Measurements from ENCODE around the gene NRXN3. TPM values are rescaled to one million over a fixed set of nuclear protein-coding genes. Genes with fewer than 3 reads are reported as not detected.

Gene NRXN3
- total RNA-seq, 1 experiment from 2014 or later, result not detected

DNA sequence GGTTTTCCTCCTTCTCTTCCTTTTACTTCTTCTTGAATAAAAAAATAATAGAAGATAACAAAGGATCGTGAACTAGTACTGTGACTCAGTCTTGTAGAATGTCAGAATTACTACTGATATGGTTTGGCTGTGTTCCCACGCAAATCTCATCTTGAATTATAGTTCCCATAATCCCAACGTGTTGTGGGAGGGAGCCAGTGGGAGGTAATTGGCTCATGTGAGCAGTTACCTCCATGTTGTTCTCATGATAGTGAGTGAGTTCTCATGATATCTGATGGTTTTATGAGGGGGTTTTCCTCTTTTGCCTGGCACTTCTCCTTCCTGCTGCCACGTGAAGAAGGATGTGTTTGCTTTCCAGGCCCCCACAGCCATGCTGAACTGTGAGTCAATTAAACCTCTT, 1491.6 kb downstream of the NRXN3 start:
- ChIA-PET POLR2A (no interaction called here), CTCF (no interaction called here)
- no peaks in the 10 kb centered on the region for H3K36me3 ChIP-seq (ENCODE audit: control insufficient read depth, insufficient read depth, low read length)
- no peaks in the 10 kb centered on the region for H3K9me3 ChIP-seq (ENCODE audit: control insufficient read depth, insufficient read depth, low read depth, low read length)
- H3K27me3 ChIP-seq (ENCODE audit: control insufficient read depth, insufficient read depth, low read length), result no peaks in the 10 kb centered on the region
- ATAC-seq, result no peak
- no peak for TF ChIP-seq CTCF (IDR thresholded peaks at IDR 0.05)
- no peak for TF ChIP-seq POLR2AphosphoS5 (IDR thresholded peaks at IDR 0.05; ENCODE audit: low read depth, low read length)
- TF ChIP-seq SIN3A (IDR thresholded peaks at IDR 0.05; ENCODE audit: borderline replicate concordance, insufficient read depth, low read depth, low read length), result no peak
- TF ChIP-seq, protein P1, sequence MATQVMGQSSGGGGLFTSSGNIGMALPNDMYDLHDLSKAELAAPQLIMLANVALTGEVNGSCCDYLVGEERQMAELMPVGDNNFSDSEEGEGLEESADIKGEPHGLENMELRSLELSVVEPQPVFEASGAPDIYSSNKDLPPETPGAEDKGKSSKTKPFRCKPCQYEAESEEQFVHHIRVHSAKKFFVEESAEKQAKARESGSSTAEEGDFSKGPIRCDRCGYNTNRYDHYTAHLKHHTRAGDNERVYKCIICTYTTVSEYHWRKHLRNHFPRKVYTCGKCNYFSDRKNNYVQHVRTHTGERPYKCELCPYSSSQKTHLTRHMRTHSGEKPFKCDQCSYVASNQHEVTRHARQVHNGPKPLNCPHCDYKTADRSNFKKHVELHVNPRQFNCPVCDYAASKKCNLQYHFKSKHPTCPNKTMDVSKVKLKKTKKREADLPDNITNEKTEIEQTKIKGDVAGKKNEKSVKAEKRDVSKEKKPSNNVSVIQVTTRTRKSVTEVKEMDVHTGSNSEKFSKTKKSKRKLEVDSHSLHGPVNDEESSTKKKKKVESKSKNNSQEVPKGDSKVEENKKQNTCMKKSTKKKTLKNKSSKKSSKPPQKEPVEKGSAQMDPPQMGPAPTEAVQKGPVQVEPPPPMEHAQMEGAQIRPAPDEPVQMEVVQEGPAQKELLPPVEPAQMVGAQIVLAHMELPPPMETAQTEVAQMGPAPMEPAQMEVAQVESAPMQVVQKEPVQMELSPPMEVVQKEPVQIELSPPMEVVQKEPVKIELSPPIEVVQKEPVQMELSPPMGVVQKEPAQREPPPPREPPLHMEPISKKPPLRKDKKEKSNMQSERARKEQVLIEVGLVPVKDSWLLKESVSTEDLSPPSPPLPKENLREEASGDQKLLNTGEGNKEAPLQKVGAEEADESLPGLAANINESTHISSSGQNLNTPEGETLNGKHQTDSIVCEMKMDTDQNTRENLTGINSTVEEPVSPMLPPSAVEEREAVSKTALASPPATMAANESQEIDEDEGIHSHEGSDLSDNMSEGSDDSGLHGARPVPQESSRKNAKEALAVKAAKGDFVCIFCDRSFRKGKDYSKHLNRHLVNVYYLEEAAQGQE (IDR thresholded peaks at IDR 0.05; ENCODE audit: insufficient read depth in 1 of 2, low read depth in 2 of 2, low read length in 1 of 2), result no peak
- no peak for TF ChIP-seq TCF7L2 (IDR thresholded peaks at IDR 0.05; ENCODE audit: low read depth, low read length)
- intact Hi-C loops (cut with micrococcal nuclease; ENCODE audit: unreplicated experiment), result no loop called here
- BruUV-seq (replicated peaks), result no TSS peak
- H3K27ac ChIP-seq (ENCODE audit: low read length), result no peak overlapping the region
- H3K4me1 ChIP-seq (ENCODE audit: control insufficient read depth, insufficient read depth, low read length), result no peaks in the 10 kb centered on the region
- in situ Hi-C loops (cut with HindIII; ENCODE audit: low pct_unique_long_range_greater_than_20kb, low sequenced_read_pairs), result no loop called here
- no peak for DNase-seq (ENCODE audit: low read depth, low spot score)
- no peak overlapping the region for H3K4me3 ChIP-seq (ENCODE audit: low read depth in 2 of 2, low read length in 2 of 2)

DNA sequence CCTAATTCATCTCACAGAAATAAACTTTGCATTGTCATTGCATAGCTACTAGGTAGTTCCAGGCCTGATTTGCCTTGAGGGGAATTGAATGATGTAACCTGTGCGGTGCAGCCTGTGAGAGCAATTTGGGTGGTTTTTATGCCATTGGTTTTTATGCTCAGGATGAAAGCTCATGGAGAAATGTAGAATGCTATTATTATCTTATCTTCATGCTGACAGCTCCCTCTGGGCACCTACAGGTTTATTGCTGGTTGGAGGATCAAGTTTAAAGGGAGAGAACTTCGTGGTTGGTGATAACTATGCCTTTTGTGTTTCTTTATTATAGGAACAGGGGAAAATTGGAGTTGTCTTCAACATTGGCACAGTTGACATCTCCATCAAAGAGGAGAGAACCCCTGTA, 1493.3 kb downstream of the NRXN3 start:
- no peak overlapping the region for H3K27ac ChIP-seq (ENCODE audit: low read length)
- H3K36me3 ChIP-seq (ENCODE audit: control insufficient read depth, insufficient read depth, low read length), result no peaks in the 10 kb centered on the region
- intact Hi-C loops (cut with micrococcal nuclease; ENCODE audit: unreplicated experiment), result no loop called here
- H3K4me1 ChIP-seq (ENCODE audit: control insufficient read depth, insufficient read depth, low read length), result no peaks in the 10 kb centered on the region
- no TSS peak for BruUV-seq (replicated peaks)
- in situ Hi-C loops (cut with HindIII; ENCODE audit: low pct_unique_long_range_greater_than_20kb, low sequenced_read_pairs), result no loop called here
- H3K27me3 ChIP-seq (ENCODE audit: control insufficient read depth, insufficient read depth, low read length), result no peaks in the 10 kb centered on the region
- H3K4me3 ChIP-seq (ENCODE audit: low read depth in 2 of 2, low read length in 2 of 2), result no peak overlapping the region
- ATAC-seq, result no peak
- no peaks in the 10 kb centered on the region for H3K9me3 ChIP-seq (ENCODE audit: control insufficient read depth, insufficient read depth, low read depth, low read length)
- no peak for DNase-seq (ENCODE audit: low read depth, low spot score)
- CTCF ChIA-PET, result no interaction called here
- POLR2A ChIA-PET, result no interaction called here
- no peak for TF ChIP-seq SIN3A (IDR thresholded peaks at IDR 0.05; ENCODE audit: borderline replicate concordance, insufficient read depth, low read depth, low read length)
- TF ChIP-seq, protein P1 (IDR thresholded peaks at IDR 0.05; ENCODE audit: insufficient read depth in 1 of 2, low read depth in 2 of 2, low read length in 1 of 2), result no peak
- no peak for TF ChIP-seq TCF7L2 (IDR thresholded peaks at IDR 0.05; ENCODE audit: low read depth, low read length)
- no peak for TF ChIP-seq CTCF (IDR thresholded peaks at IDR 0.05)
- TF ChIP-seq POLR2AphosphoS5 (IDR thresholded peaks at IDR 0.05; ENCODE audit: low read depth, low read length), result no peak

Data from Panc1 (cell line).